ENCODE measurements around the gene PODNL1. TPM values are rescaled to one million over a fixed set of nuclear protein-coding genes. Genes with fewer than 3 reads are reported as not detected.

PODNL1 gene
- total RNA-seq, 3 donors from 2014 or later, result 1.7 to 3.4 (median 2.9) TPM

DNA sequence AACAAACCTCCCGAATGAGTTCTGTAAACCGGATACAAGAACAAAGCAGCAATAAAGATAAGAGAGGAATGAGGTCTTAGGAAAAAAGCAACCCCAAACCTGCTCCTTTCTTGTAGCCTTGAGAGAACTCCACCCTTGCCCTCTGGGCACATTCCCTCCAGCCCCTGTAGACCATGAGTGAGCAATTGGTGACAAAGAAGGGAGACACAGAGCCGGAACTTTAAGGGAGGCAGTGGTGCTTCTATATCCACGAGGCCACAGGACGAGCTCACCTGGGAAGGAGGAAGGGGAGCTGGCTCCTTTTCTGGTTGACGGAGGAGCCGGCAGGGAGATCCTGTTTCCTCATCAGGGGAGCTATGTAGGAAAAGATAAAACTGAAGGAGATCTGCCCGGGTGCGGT, 45.3 kb downstream of the PODNL1 start:
- peaks cover 19% of the 10 kb centered on the region for H3K4me1 ChIP-seq (ENCODE audit: low read depth)
- TF ChIP-seq, protein P1, sequence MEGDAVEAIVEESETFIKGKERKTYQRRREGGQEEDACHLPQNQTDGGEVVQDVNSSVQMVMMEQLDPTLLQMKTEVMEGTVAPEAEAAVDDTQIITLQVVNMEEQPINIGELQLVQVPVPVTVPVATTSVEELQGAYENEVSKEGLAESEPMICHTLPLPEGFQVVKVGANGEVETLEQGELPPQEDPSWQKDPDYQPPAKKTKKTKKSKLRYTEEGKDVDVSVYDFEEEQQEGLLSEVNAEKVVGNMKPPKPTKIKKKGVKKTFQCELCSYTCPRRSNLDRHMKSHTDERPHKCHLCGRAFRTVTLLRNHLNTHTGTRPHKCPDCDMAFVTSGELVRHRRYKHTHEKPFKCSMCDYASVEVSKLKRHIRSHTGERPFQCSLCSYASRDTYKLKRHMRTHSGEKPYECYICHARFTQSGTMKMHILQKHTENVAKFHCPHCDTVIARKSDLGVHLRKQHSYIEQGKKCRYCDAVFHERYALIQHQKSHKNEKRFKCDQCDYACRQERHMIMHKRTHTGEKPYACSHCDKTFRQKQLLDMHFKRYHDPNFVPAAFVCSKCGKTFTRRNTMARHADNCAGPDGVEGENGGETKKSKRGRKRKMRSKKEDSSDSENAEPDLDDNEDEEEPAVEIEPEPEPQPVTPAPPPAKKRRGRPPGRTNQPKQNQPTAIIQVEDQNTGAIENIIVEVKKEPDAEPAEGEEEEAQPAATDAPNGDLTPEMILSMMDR (IDR thresholded peaks at IDR 0.05), result no peak
- intact Hi-C loops (cut with DNase I, micrococcal nuclease), result no loop called here
- H3K4me3 ChIP-seq, result no peak overlapping the region
- ATAC-seq (peak; percentile 62), DNase-seq (peak in 1 of 3 donors; percentile 59)
- H3K36me3 ChIP-seq (ENCODE audit: low read depth), result no peaks in the 10 kb centered on the region
- no peaks in the 10 kb centered on the region for H3K9me3 ChIP-seq

DNA sequence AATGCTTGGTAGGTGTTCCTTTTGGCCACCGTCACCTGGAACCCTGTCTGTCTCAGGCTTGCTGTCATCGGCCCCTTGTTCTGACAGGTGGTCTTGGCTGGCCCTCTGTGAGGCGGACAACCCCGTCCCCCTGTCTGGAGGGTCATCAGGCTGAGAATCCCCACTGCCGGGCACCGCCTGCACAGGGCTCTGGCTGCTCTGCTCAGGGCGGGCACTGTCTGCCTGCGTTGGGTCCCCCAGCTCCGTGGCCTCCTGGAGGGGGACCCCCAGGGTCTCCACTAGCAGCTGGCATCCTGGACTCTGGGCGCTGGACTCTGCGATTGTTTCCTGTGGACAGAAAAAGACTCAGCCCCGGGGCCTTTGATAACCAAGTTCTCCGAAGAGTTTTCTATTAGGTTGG, 48.1 kb downstream of the PODNL1 start:
- intact Hi-C loops (cut with DNase I, micrococcal nuclease), result no loop called here
- no peaks in the 10 kb centered on the region for H3K36me3 ChIP-seq (ENCODE audit: low read depth)
- H3K4me1 ChIP-seq (ENCODE audit: low read depth), result peaks cover 38% of the 10 kb centered on the region
- TF ChIP-seq, protein P1 (IDR thresholded peaks at IDR 0.05), result no peak
- H3K4me3 ChIP-seq, result no peak overlapping the region
- DNase-seq (no peak), ATAC-seq (no peak)
- no peaks in the 10 kb centered on the region for H3K9me3 ChIP-seq

DNA sequence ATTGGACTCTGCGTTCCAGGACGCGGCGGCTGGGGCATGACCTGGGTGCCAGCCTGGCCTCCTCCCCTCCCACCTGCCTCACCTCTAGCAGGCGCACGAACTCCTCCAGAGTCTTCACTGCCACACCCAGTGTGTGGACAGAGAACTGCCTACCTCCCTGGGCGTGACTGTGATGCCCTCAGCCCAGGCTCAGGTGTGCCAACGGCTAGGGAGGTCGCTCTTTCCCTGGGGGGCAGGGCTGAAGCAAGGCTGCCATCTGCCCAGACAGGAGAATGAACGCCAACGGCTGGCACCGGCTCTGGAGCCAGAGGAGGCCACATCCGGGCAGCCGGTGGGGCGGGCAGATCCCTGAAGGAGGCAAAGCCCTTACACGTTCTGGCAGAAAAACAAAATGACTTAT, 49.9 kb downstream of the PODNL1 start:
- Histone ChIP-seq H3K9me3 (no peaks in the 10 kb centered on the region), H3K4me1 (ENCODE audit: low read depth) (peaks cover 43% of the 10 kb centered on the region), H3K4me3 (no peak overlapping the region), H3K36me3 (ENCODE audit: low read depth) (no peaks in the 10 kb centered on the region)
- TF ChIP-seq, protein P1 (IDR thresholded peaks at IDR 0.05), result no peak
- DNase-seq (peak; percentile 83 to 87 (median 83)), ATAC-seq (peak; percentile 78)
- intact Hi-C loops (cut with DNase I, micrococcal nuclease), result loop anchor here in 1 of 2 donors (10.0 kb wide), 1 partner anchor 187 kb away; the partner anchor contains the start of gene MISP3

DNA sequence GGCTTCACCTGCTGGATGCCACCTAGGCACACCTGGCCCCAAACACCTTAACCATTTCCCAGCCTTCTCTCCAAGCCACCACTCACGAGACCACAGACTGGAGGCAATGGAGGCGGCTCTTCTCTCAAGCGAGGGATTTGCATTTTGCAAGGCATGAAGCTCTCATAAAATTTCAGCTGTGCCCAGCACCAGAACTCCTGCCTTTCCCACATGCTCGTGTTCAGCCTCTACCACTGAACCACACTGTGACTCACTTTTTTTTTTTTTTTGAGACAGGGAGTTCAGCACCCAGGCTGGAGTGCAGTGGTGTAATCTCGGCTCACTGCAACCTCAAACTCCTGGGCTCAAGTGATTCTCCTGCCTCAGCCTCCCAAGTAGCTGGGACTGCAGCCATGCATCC, 50.7 kb downstream of the PODNL1 start:
- H3K9me3 ChIP-seq, result no peaks in the 10 kb centered on the region
- no peak for DNase-seq
- no peak overlapping the region for H3K4me3 ChIP-seq
- ATAC-seq, result peak; percentile 12
- H3K36me3 ChIP-seq (ENCODE audit: low read depth), result no peaks in the 10 kb centered on the region
- TF ChIP-seq, protein P1 (IDR thresholded peaks at IDR 0.05), result no peak
- intact Hi-C loops (cut with DNase I, micrococcal nuclease), result loop anchor here in 1 of 2 donors (10.0 kb wide), 1 partner anchor 187 kb away; the partner anchor contains the start of gene MISP3
- peaks cover 42% of the 10 kb centered on the region for H3K4me1 ChIP-seq (ENCODE audit: low read depth)

DNA sequence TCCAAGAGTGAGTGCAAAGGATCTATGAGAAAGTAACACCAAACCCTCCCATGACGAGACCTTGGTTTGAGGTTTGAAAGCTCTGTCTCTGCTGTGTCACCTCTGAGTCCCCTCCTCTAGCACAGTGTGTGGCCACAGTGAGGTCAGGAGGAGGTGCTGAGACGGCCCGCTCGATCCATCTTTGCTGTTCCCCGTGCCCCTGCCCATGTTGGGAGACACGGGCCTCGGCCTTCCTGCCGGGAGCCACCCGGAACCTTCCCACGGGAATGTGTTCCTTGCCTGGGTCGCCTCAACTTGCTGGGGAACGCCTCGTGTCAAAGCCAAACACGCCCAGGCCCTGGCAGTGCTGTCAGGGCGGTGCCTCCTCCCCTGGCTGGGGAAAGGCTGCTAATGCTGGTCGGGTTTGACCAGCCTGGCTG, 51.2 kb downstream of the PODNL1 start:
- no peaks in the 10 kb centered on the region for H3K9me3 ChIP-seq
- no peaks in the 10 kb centered on the region for H3K36me3 ChIP-seq (ENCODE audit: low read depth)
- DNase-seq, result peak; percentile 65 to 87 (median 86)
- H3K4me1 ChIP-seq (ENCODE audit: low read depth), result peaks cover 43% of the 10 kb centered on the region
- intact Hi-C loops (cut with DNase I, micrococcal nuclease), result loop anchor here in 1 of 2 donors (10.0 kb wide), 1 partner anchor 188 kb away; the partner anchor contains the start of gene MISP3
- H3K4me3 ChIP-seq, result no peak overlapping the region
- peak; percentile 66 for ATAC-seq
- TF ChIP-seq, protein P1 (IDR thresholded peaks at IDR 0.05), result no peak
